Measurements from ENCODE around the gene ATOH8. TPM values are rescaled to one million over a fixed set of nuclear protein-coding genes. Genes with fewer than 3 reads are reported as not detected.

ATOH8 gene
- total RNA-seq, 1 donor from 2014 or later = 2.2 TPM

DNA sequence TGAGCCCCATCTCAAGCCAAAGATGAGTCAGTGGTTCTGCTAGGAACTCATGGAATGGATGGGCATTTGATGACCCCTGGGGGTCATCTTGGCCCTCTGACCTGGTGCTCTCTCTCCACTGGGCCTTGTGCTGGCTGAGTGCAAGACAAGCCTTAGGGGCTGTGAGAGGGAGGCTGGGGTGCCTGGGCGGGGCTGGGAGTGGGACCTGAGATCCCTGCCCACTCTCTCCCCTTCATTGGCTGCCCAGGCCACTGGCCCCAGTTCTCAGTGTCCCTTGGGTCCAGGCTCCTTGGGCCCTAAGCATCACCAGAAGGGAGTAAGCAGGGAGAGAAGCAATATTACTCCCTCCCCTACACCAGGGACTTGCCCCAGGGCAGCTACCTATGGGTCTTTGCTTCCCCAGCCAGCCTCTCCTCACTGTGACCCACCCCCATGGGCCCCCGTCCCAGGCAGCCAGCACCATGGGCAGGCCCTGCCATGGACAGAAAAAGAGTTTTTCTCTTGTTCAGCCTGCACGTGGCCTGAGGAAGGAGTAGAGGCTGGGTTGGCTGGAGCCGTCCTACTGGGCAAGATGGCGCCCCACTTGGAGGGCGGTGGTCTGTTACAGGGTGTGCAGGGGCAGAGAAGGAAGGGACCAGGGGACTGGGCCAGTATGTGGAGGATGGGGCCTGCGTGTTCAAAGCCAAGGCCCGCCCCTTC lies 33.6 kb downstream of the ATOH8 start:
- H3K27ac Mint-ChIP-seq (ENCODE audit: unreplicated experiment) = no peak overlapping the region
- H3K36me3 Mint-ChIP-seq (ENCODE audit: low read depth) = no peaks in the 10 kb centered on the region
- no peaks in the 10 kb centered on the region for H3K9me3 Mint-ChIP-seq (ENCODE audit: low read depth)
- H3K27me3 Mint-ChIP-seq (ENCODE audit: low read depth) = peaks cover 17% of the 10 kb centered on the region
- no peak overlapping the region for H3K4me3 Mint-ChIP-seq (ENCODE audit: unreplicated experiment)
- peaks cover 31% of the 10 kb centered on the region for H3K4me1 Mint-ChIP-seq (ENCODE audit: low read depth)
- TF ChIP-seq, protein P1, sequence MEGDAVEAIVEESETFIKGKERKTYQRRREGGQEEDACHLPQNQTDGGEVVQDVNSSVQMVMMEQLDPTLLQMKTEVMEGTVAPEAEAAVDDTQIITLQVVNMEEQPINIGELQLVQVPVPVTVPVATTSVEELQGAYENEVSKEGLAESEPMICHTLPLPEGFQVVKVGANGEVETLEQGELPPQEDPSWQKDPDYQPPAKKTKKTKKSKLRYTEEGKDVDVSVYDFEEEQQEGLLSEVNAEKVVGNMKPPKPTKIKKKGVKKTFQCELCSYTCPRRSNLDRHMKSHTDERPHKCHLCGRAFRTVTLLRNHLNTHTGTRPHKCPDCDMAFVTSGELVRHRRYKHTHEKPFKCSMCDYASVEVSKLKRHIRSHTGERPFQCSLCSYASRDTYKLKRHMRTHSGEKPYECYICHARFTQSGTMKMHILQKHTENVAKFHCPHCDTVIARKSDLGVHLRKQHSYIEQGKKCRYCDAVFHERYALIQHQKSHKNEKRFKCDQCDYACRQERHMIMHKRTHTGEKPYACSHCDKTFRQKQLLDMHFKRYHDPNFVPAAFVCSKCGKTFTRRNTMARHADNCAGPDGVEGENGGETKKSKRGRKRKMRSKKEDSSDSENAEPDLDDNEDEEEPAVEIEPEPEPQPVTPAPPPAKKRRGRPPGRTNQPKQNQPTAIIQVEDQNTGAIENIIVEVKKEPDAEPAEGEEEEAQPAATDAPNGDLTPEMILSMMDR (IDR thresholded peaks at IDR 0.05) = no peak
- peak; percentile 60 for DNase-seq (ENCODE audit: low spot score)

DNA sequence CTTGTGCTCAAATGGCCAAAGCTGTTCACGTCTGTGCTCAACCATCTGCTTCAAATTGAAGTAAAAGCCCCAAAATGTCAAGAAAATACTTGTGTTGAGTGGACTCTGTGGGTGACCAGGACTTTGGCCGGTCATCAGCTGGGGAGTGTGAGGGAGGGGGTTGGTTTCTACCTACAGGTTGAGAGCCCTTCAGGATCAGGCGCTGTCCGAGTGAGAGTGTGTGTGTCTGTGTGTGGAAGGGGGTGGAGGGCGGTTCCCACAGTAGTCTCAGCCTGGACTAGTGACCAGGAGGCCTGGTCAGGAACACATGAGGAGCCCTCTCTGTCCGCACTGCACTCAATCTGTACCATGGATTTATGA lies 34.2 kb downstream of the ATOH8 start:
- H3K4me1 Mint-ChIP-seq (ENCODE audit: low read depth) = peaks cover 36% of the 10 kb centered on the region
- no peaks in the 10 kb centered on the region for H3K9me3 Mint-ChIP-seq (ENCODE audit: low read depth)
- H3K36me3 Mint-ChIP-seq (ENCODE audit: low read depth) = no peaks in the 10 kb centered on the region
- H3K4me3 Mint-ChIP-seq (ENCODE audit: unreplicated experiment) = no peak overlapping the region
- DNase-seq (ENCODE audit: low spot score) = peak; percentile 68
- TF ChIP-seq, protein P1 (IDR thresholded peaks at IDR 0.05) = no peak
- peaks cover 17% of the 10 kb centered on the region for H3K27me3 Mint-ChIP-seq (ENCODE audit: low read depth)
- no peak overlapping the region for H3K27ac Mint-ChIP-seq (ENCODE audit: unreplicated experiment)

DNA sequence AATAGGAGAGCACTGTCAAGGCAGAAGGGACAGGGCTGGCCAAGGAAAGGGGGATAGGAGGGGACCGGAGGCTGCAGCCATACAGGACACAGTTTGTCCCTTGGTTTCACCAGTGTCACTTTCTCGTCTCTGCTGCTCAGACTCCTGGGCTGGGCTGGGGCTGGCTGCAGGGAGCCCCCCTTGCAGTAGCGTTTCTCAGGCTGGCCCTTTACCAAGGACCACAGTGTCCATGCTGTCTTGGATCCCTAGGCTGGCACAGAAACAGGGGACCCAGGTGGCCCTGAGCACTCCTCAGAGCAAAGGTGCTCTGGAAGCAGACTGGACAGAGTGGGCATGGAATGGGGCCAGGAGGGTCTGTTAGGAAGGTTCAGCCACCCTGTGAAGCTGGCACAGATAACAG lies 34.8 kb downstream of the ATOH8 start:
- no peaks in the 10 kb centered on the region for H3K36me3 Mint-ChIP-seq (ENCODE audit: low read depth)
- peaks cover 17% of the 10 kb centered on the region for H3K27me3 Mint-ChIP-seq (ENCODE audit: low read depth)
- no peak overlapping the region for H3K4me3 Mint-ChIP-seq (ENCODE audit: unreplicated experiment)
- TF ChIP-seq, protein P1 (IDR thresholded peaks at IDR 0.05) = no peak
- peak; percentile 62 for DNase-seq (ENCODE audit: low spot score)
- H3K9me3 Mint-ChIP-seq (ENCODE audit: low read depth) = no peaks in the 10 kb centered on the region
- no peak overlapping the region for H3K27ac Mint-ChIP-seq (ENCODE audit: unreplicated experiment)
- H3K4me1 Mint-ChIP-seq (ENCODE audit: low read depth) = peaks cover 43% of the 10 kb centered on the region

DNA sequence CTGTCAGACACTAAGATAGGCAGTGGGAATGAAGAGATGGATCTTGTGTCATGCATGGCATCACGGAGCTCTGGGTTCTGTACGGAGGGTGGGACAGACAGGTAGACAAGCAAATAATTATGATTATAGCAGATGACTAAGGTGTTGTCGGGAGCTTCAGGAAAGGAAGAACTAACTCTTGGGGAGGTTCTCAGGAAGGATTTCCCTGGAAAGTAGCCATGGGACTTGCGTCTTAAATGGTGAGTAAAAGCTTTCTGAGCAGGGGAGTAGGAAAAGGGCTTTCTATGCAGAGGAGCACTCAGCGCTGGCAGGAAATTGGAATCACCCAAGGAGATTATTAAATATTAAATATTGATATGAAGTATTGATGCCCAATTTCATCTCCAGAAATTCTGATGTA lies 35.5 kb downstream of the ATOH8 start:
- Mint-ChIP-seq H3K36me3 (ENCODE audit: low read depth) (no peaks in the 10 kb centered on the region), H3K9me3 (ENCODE audit: low read depth) (no peaks in the 10 kb centered on the region), H3K27me3 (ENCODE audit: low read depth) (peaks cover 17% of the 10 kb centered on the region), H3K4me1 (ENCODE audit: low read depth) (peaks cover 50% of the 10 kb centered on the region), H3K27ac (ENCODE audit: unreplicated experiment) (no peak overlapping the region), H3K4me3 (ENCODE audit: unreplicated experiment) (no peak overlapping the region)
- no peak for DNase-seq (ENCODE audit: low spot score)
- TF ChIP-seq, protein P1 (IDR thresholded peaks at IDR 0.05) = no peak

DNA sequence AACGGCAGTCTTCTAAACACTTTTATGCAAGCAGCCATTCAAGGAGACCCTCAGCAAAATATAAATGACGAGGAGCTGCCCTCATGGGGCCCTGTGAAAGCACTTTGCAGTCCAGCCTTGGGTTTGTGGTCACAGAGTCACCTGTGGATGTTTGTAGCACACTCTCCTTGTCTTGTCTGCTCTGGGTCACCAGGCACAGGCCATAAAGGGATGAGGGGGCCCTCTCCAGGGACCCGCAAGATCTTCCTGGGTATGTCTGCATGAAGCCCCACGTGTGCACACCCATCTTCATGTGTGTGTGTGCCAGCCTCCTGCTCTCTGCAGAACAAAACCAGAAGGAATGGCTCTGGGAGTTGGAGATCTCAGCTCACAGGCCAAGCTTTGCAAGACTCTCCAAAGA lies 36.2 kb downstream of the ATOH8 start:
- peak; percentile 62 for DNase-seq (ENCODE audit: low spot score)
- Mint-ChIP-seq H3K27me3 (ENCODE audit: low read depth) (peaks cover 14% of the 10 kb centered on the region), H3K27ac (ENCODE audit: unreplicated experiment) (no peak overlapping the region), H3K9me3 (ENCODE audit: low read depth) (no peaks in the 10 kb centered on the region), H3K36me3 (ENCODE audit: low read depth) (no peaks in the 10 kb centered on the region), H3K4me3 (ENCODE audit: unreplicated experiment) (no peak overlapping the region), H3K4me1 (ENCODE audit: low read depth) (peaks cover 57% of the 10 kb centered on the region)
- TF ChIP-seq, protein P1 (IDR thresholded peaks at IDR 0.05) = no peak

All from chondrocyte (in vitro differentiated cells).